K562 (cell line): Measurements from ENCODE around the gene DTWD2. TPM values are rescaled to one million over a fixed set of nuclear protein-coding genes. Genes with fewer than 3 reads are reported as not detected.

Source experiments
- ATAC-seq: fragments of 200-7000 bp; cut with Tn5 transposase; 3 replicates; pipeline ENCODE4 v1.9.1; 2020; ENCODE audit warnings: moderate library complexity
- BruUV-seq: library from RNA; stranded (reverse); fragments of 400-500 nt; replicated peaks from 2 replicates; lab custom pipeline; 2021; lab: Mats Ljungman, UMichigan
- CTCF ChIA-PET: fragments of 300-600 bp; formaldehyde crosslinking; extraction: SDS; loops from one replicate; lab custom pipeline; 2021; ENCODE audit warnings: low intra/inter-chr PET ratio; lab: Yijun Ruan, JAX
- POLR2A ChIA-PET: fragments of 300-600, 350-650 bp; sonication (Branson Sonifier 250); formaldehyde crosslinking; extraction: SDS; loops from one replicate; lab custom pipeline; 2021; ENCODE audit warnings: antibody characterized with exemption, inconsistent platforms; lab: Yijun Ruan, JAX
- DNase-seq, 4 experiments: peaks; one replicate each; pipeline versions ENCODE4 v3.0.0 to v3.0.0-alpha.2; 2011 to 2018; ENCODE audit warnings: low spot score in 3 of 4, mixed read lengths in 3 of 4; ENCODE audit errors: extremely low read depth in 1 of 4
- FAIRE-seq: peaks from 2 replicates; lab custom pipeline; 2011; peaks lifted over from hg19 to GRCh38; lab: Jason Lieb, UNC
- H2AFZ ChIP-seq: 2 replicates; pipeline ENCODE4 v1.6.0; 2011; ENCODE audit warnings: low read depth, low read length, control low read depth, inconsistent platforms
- H3K27ac ChIP-seq: fragments of 200-600 bp; 3 replicates; pipeline ENCODE4 v1.8.0; 2011; ENCODE audit warnings: low read depth, mild to moderate bottlenecking, control low read depth, inconsistent platforms, low read length, moderate library complexity, mixed read lengths; ENCODE audit errors: extremely low read depth
- H3K27me3 ChIP-seq, 2 experiments: fragments of 300-600 bp in 1 of 2; 2 replicates in 1 of 2; 3 replicates in 1 of 2; pipeline versions ENCODE4 v1.6.0 to v1.8.0; 2011; ENCODE audit warnings: inconsistent platforms in 2 of 2, low read length in 2 of 2, mild to moderate bottlenecking in 1 of 2, mixed read lengths in 1 of 2, moderate library complexity in 1 of 2; ENCODE audit not compliant: control insufficient read depth in 2 of 2, insufficient read depth in 2 of 2
- H3K36me3 ChIP-seq: fragments of 300-600 bp; 3 replicates; pipeline ENCODE4 v1.8.0; 2011; ENCODE audit warnings: mild to moderate bottlenecking, low read length, inconsistent platforms; ENCODE audit not compliant: control insufficient read depth, insufficient read depth
- H3K4me1 ChIP-seq, 2 experiments: fragments of 200-600 bp in 1 of 2; replicated peaks in 1 of 2; 2 replicates in 1 of 2; 3 replicates in 1 of 2; pipeline versions ENCODE4 v1.5.1 to v1.8.0; 2011; ENCODE audit warnings: inconsistent platforms in 2 of 2, low read length in 2 of 2, mild to moderate bottlenecking in 1 of 2, mixed read lengths in 1 of 2, moderate library complexity in 1 of 2; ENCODE audit not compliant: control insufficient read depth in 2 of 2, insufficient read depth in 2 of 2
- H3K4me2 ChIP-seq: 2 replicates; pipeline ENCODE4 v1.6.1; 2011; ENCODE audit warnings: low read length, control low read depth, inconsistent platforms, mixed read lengths; ENCODE audit not compliant: insufficient read depth
- H3K4me3 ChIP-seq: fragments of 200-600 bp; sonication (generic), shearing (Covaris generic); 2 replicates; pipeline ENCODE4 v1.5.1; 2016; ENCODE audit warnings: control low read depth, inconsistent platforms
- H3K79me2 ChIP-seq: fragments of 200-600 bp; 3 replicates; pipeline ENCODE4 v1.8.0; 2011; ENCODE audit warnings: low read length, inconsistent platforms; ENCODE audit not compliant: control insufficient read depth, insufficient read depth
- H3K9ac ChIP-seq, 2 experiments: 2 replicates each; pipeline versions ENCODE4 v1.6.0 to v1.6.1; 2011; ENCODE audit warnings: low read depth in 2 of 2, low read length in 2 of 2, control low read depth in 1 of 2, inconsistent platforms in 1 of 2, mild to moderate bottlenecking in 1 of 2, mixed read lengths in 1 of 2; ENCODE audit not compliant: insufficient read depth in 1 of 2
- H3K9me1 ChIP-seq: one replicate; pipeline ENCODE4 v1.6.0; 2011; ENCODE audit warnings: inconsistent platforms, mild to moderate bottlenecking, low read length, moderate library complexity; ENCODE audit not compliant: control insufficient read depth, insufficient read depth
- H3K9me3 ChIP-seq: replicated peaks from 2 replicates; pipeline ENCODE4 v1.5.1; 2011; ENCODE audit warnings: low read depth, low read length, inconsistent platforms; ENCODE audit not compliant: control insufficient read depth, insufficient read depth
- H4K20me1 ChIP-seq: replicated peaks from 2 replicates; pipeline ENCODE4 v1.6.1; 2011; ENCODE audit warnings: low read length, inconsistent platforms, mixed read lengths; ENCODE audit not compliant: control insufficient read depth, insufficient read depth
- CEBPB ChIP-seq: fragments of 450-650 bp; IDR thresholded peaks from 2 replicates; pipeline ENCODE4 v1.6.1; 2016; ENCODE audit warnings: missing genetic modification characterization, missing compliant biosample characterization
- CTBP1 ChIP-seq: fragments of 450-650 bp; IDR thresholded peaks from 2 replicates; pipeline ENCODE4 v1.6.1; 2016; ENCODE audit warnings: borderline replicate concordance
- FOS ChIP-seq: IDR thresholded peaks from 3 replicates; pipeline ENCODE4 v1.6.1; 2011; ENCODE audit not compliant: insufficient read length; ENCODE audit errors: extremely low read depth
- ILK ChIP-seq: fragments of 450-650 bp; IDR thresholded peaks from 2 replicates; pipeline ENCODE4 v1.6.1; 2016; ENCODE audit warnings: missing genetic modification characterization, low read depth, mild to moderate bottlenecking, missing compliant biosample characterization, moderate library complexity, borderline replicate concordance
- KHSRP ChIP-seq: fragments of 450-650 bp; IDR thresholded peaks from 2 replicates; pipeline ENCODE4 v1.6.1; 2017
- PTRF ChIP-seq: fragments of 450-650 bp; IDR thresholded peaks from 2 replicates; pipeline ENCODE4 v1.6.1; 2016; ENCODE audit warnings: mild to moderate bottlenecking, missing genetic modification characterization, missing compliant biosample characterization
- SLC30A9 ChIP-seq: fragments of 250-450 bp; sonication (Bioruptor Pico); IDR thresholded peaks from 2 replicates; pipeline ENCODE4 v1.8.0; 2022; ENCODE audit warnings: mild to moderate bottlenecking, moderate library complexity
- SMC3 ChIP-seq: conservative IDR thresholded peaks from 2 replicates; pipeline ENCODE4 v1.6.1; 2011; ENCODE audit warnings: low read depth, low read length, improper control_type of control experiment; ENCODE audit not compliant: insufficient read depth
- TEAD2 ChIP-seq: fragments of 450-650 bp; IDR thresholded peaks from 2 replicates; pipeline ENCODE4 v1.6.1; 2016; ENCODE audit warnings: missing genetic modification characterization, control low read depth, missing compliant biosample characterization
- WHSC1 ChIP-seq: IDR thresholded peaks from one replicate; pipeline ENCODE4 v1.6.1; 2012; ENCODE audit warnings: low read length, control low read depth, inconsistent platforms
- ZNF274 ChIP-seq: IDR thresholded peaks from 2 replicates; pipeline ENCODE4 v1.6.1; 2011; ENCODE audit warnings: low read depth, mild to moderate bottlenecking, low read length, moderate library complexity, borderline replicate concordance
- ZNF696 ChIP-seq: fragments of 250-450 bp; sonication (Bioruptor Pico); conservative IDR thresholded peaks from 2 replicates; pipeline ENCODE4 v1.4.0; 2020; ENCODE audit warnings: mild to moderate bottlenecking, moderate library complexity
- ZNF764 ChIP-seq: fragments of 250-450 bp; sonication (Bioruptor Pico); IDR thresholded peaks from 2 replicates; pipeline ENCODE4 v1.4.0; 2020; ENCODE audit warnings: low read depth, mild to moderate bottlenecking, moderate library complexity
- in situ Hi-C: fragments of 300-500 bp; cut with MboI; formaldehyde crosslinking; loops from 4 replicates; pipeline ENCODE4 v1.15.0; 2018; ENCODE audit warnings: inconsistent platforms, mixed read lengths
- intact Hi-C: fragments of 100-400 bp; cut with micrococcal nuclease; formaldehyde crosslinking; loops from 2 replicates; pipeline ENCODE4 v1.14.2; 2022
- polyA plus RNA-seq, 8 experiments: library from polyadenylated mRNA; depleted of rRNA in 4 of 8; stranded (reverse) in 5 of 8; unstranded in 3 of 8; fragments of >200 nt; fragmentation: Nextera tagmentation in 2 of 8; fragmentation: Illumina TruSeq in 1 of 8; extraction: Ambion mirVana in 2 of 8; extraction: Trizol in 1 of 8; gene quantifications; 2 replicates each; pipeline versions ENCODE4 v1.2.1 to v1.2.3, GENCODE V29; 2011 to 2014; ENCODE audit warnings: inconsistent platforms in 1 of 8, missing spikeins in 1 of 8
- total RNA-seq, 7 experiments: library from RNA; depleted of rRNA in 6 of 7; stranded (reverse); fragments of >200 nt in 6 of 7; fragmentation: Illumina TruSeq in 2 of 7; extraction: Trizol in 2 of 7; gene quantifications; 2 replicates each; pipeline versions ENCODE4 v1.2.1 to v1.2.3, GENCODE V29; 2011 to 2021; ENCODE audit warnings: low replicate concordance in 1 of 7

The DTWD2 gene
- total and polyA plus RNA-seq, 9 of the 15 experiments (the other 6 are each of a cell fraction or from before 2014, with no cell fraction given), result 0.99 to 10.8 (median 4.1) TPM

DNA sequence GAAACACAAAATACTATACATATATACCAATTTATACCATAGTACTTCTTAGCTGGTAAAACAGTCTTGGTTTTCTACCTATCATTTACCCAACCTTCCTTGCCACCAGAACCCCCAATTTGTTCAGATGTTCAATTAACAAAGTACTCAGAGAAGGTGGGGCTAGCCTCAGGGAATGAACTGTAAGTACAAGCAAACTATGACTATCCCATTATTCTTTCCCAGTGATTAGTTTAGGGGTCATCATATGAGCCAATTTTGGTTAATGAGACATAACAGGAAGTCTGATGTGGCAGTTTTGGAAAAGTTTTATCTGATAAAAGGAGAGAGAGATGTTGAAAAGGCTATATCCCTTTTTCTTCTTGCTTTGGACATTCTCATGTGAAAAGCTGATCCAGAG lies 125.8 kb downstream of the DTWD2 start:
- BruUV-seq, result no TSS peak
- intact Hi-C loops, result no loop called here
- no peak for DNase-seq
- Histone ChIP-seq H3K36me3 (no peaks in the 10 kb centered on the region), H4K20me1 (no peaks in the 10 kb centered on the region), H3K4me3 (no peak overlapping the region), H3K9ac (no peak overlapping the region), H3K27ac (no peak overlapping the region), H3K9me1 (no peaks in the 10 kb centered on the region), H3K4me1 (0 out of 5 replicates have a peak, but pooled peaks cover 0 to 4% of the 10 kb centered on the region in 2 experiments), H3K79me2 (no peaks in the 10 kb centered on the region), H3K27me3 (no peaks in the 10 kb centered on the region), H2AFZ (no peak overlapping the region), H3K4me2 (no peak overlapping the region), H3K9me3 (no peaks in the 10 kb centered on the region)
- CTCF ChIA-PET, result no interaction called here
- no peak for ATAC-seq
- no peak for FAIRE-seq
- no peak for TF ChIP-seq SMC3
- TF ChIP-seq WHSC1, result no peak
- TF ChIP-seq ZNF764 (CRISPR knock-in tag), result no peak
- TF ChIP-seq ZNF274, result no peak
- TF ChIP-seq ZNF696 (CRISPR knock-in tag), result no peak
- no peak for TF ChIP-seq FOS
- no peak for TF ChIP-seq CTBP1
- TF ChIP-seq CEBPB, result no peak
- no peak for TF ChIP-seq SLC30A9 (CRISPR knock-in tag)
- TF ChIP-seq PTRF (tag), result no peak
- no peak for TF ChIP-seq TEAD2 (tag)
- no peak for TF ChIP-seq KHSRP
- TF ChIP-seq ILK, result no peak
- POLR2A ChIA-PET, result interaction anchor here (1.2 kb wide), 1 partner anchor 10 kb away, joined by 3 read pairs; no protein-coding TSS in a partner anchor
- in situ Hi-C loops, result no loop called here
